IPS-NIHi7 (cell line): ENCODE measurements around the gene TTLL5.

ENCODE experiments used
- DNase-seq: peaks from one replicate; pipeline ENCODE4 v3.0.0; 2012; ENCODE audit warnings: mixed read lengths; ENCODE audit errors: extremely low spot score

The TTLL5 gene

GRCh38 chr14:75697918-75698317 is 36.9 kb downstream of the TTLL5 start:
- DNase-seq = no peak

GRCh38 chr14:75699331-75699730 is 38.3 kb downstream of the TTLL5 start:
- DNase-seq = no peak

- DNase-seq = no peak
Observed at GRCh38 chr14:75700295-75700694, 39.2 kb downstream of the TTLL5 start.

- DNase-seq = no peak
Observed at GRCh38 chr14:75702122-75702521, 41.1 kb downstream of the TTLL5 start.

GRCh38 chr14:75702616-75703261 is 41.7 kb downstream of the TTLL5 start:
- DNase-seq = peak; percentile 17

GRCh38 chr14:75703467-75703866 is 42.4 kb downstream of the TTLL5 start:
- no peak for DNase-seq

- DNase-seq = no peak
Observed at GRCh38 chr14:75705014-75705413, 44.0 kb downstream of the TTLL5 start.

GRCh38 chr14:75709207-75709812 is 48.3 kb downstream of the TTLL5 start:
- peak; percentile 76 for DNase-seq

GRCh38 chr14:75711105-75711795 is 50.2 kb downstream of the TTLL5 start:
- peak; percentile 63 for DNase-seq

- peak; percentile 78 for DNase-seq
Observed at GRCh38 chr14:75711796-75712211, 50.8 kb downstream of the TTLL5 start.

- DNase-seq = no peak
Observed at GRCh38 chr14:75714991-75715390, 53.9 kb downstream of the TTLL5 start.

GRCh38 chr14:75715926-75716780 is 55.1 kb downstream of the TTLL5 start:
- peak; percentile 14 for DNase-seq

GRCh38 chr14:75717729-75718128 is 56.7 kb downstream of the TTLL5 start:
- DNase-seq = no peak

- DNase-seq = no peak
Observed at GRCh38 chr14:75718199-75718598, 57.2 kb downstream of the TTLL5 start.

- DNase-seq = no peak
Observed at GRCh38 chr14:75720116-75720515, 59.1 kb downstream of the TTLL5 start.

GRCh38 chr14:75720842-75721498 is 59.9 kb downstream of the TTLL5 start:
- no peak for DNase-seq

GRCh38 chr14:75723716-75724115 is 62.7 kb downstream of the TTLL5 start:
- no peak for DNase-seq

GRCh38 chr14:75724414-75725204 is 63.6 kb downstream of the TTLL5 start:
- DNase-seq = no peak

GRCh38 chr14:75725481-75725880 is 64.4 kb downstream of the TTLL5 start:
- DNase-seq = no peak

- DNase-seq = no peak
Observed at GRCh38 chr14:75726321-75726720, 65.3 kb downstream of the TTLL5 start.

- no peak for DNase-seq
Observed at GRCh38 chr14:75727124-75727523, 66.1 kb downstream of the TTLL5 start.
